Embryonic facial prominence (tissue), 1 donor: Measurements from ENCODE around the gene ATRIP.
A peak's percentile ranks its signal among the peaks of the same experiment; 100 is the strongest.

Experiments
- DNase-seq: peaks from one replicate; pipeline ENCODE4 v3.0.0-alpha.2; 2016; ENCODE audit errors: extremely low spot score

ATRIP gene

GRCh38 chr3:48503401-48504050 is 57.0 kb downstream of the ATRIP start:
- DNase-seq = no peak

- peak; percentile 15 for DNase-seq
These were observed 57.8 kb downstream of the ATRIP start, which contains the start of gene SHISA5 for GRCh38 chr3:48504051-48504946. SHISA5 (minus strand) TSS chr3:48504174; CDS start chr3:48504094, 80 bp downstream.

- no peak for DNase-seq
These were observed 58.6 kb downstream of the ATRIP start for GRCh38 chr3:48505146-48505545.

GRCh38 chr3:48505968-48506504 is 59.5 kb downstream of the ATRIP start:
- no peak for DNase-seq

GRCh38 chr3:48507256-48508061 is 60.9 kb downstream of the ATRIP start:
- DNase-seq = no peak

- no peak for DNase-seq
These were observed 65.0 kb downstream of the ATRIP start for GRCh38 chr3:48511551-48511950.

GRCh38 chr3:48514431-48515227 is 68.1 kb downstream of the ATRIP start:
- DNase-seq = no peak
